ENCODE data around the gene SUGCT. TPM values are rescaled to one million over a fixed set of nuclear protein-coding genes. Genes with fewer than 3 reads are reported as not detected.

Gene SUGCT
- total RNA-seq, 2 donors from 2014 or later = 3.3 to 15.2 TPM

DNA sequence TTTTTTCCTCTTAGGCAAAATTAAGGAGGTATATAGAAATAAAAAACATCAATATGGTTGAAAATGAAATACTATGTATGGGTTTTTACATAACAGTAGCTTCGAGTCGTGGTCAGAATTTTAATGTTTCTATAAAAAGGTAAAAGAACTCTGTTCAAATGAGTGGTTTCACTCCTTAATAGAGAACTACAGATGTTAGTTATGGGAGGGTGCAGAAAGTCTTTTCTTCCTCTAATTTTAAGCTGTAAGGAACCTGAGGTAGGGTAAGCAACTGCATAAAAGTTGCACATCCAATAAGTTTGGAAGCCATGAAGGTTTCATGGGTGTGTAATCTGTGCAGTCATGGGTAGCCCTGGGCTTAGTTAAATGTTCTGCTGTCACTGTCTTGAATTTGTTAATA, 141.3 kb downstream of the SUGCT start:
- TF ChIP-seq CTCF (IDR thresholded peaks at IDR 0.05) = no peak
- Histone ChIP-seq H3K9me3 (no peaks in the 10 kb centered on the region), H3K27me3 (replicated peaks; ENCODE audit: insufficient read depth) (no peaks in the 10 kb centered on the region), H3K36me3 (no peaks in the 10 kb centered on the region), H3K27ac (no peak overlapping the region), H3K4me3 (no peak overlapping the region), H3K4me1 (ENCODE audit: control insufficient read depth in 1 of 2, low read depth in 2 of 2) (no peaks in the 10 kb centered on the region)
- DNase-seq (ENCODE audit: low spot score) = no peak
- ATAC-seq (ENCODE audit: insufficient number of reproducible peaks, low FRiP score, low read depth) = no peak

DNA sequence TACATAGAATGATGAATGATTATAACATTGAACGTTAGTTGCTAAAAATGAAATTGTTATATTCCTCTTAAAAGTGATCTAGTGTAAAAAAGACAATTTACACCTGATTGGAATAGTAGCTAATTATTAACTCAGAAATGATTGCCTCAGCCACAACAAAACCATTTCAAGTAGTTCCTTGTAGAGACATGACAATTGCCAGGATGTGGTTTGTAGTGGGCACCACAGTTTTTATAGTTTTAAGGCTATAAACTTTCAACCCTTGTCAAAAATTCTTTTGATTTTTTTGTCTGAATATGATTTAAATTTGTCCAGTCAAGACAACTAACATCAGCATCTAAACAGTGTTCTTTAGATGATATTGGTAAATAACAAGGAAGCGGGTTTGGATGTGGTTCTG, 145.2 kb downstream of the SUGCT start:
- Histone ChIP-seq H3K9me3 (no peaks in the 10 kb centered on the region), H3K4me1 (ENCODE audit: control insufficient read depth in 1 of 2, low read depth in 2 of 2) (no peaks in the 10 kb centered on the region), H3K36me3 (no peaks in the 10 kb centered on the region), H3K4me3 (no peak overlapping the region), H3K27ac (no peak overlapping the region), H3K27me3 (replicated peaks; ENCODE audit: insufficient read depth) (no peaks in the 10 kb centered on the region)
- ATAC-seq (ENCODE audit: insufficient number of reproducible peaks, low FRiP score, low read depth) (no peak), DNase-seq (ENCODE audit: low spot score) (no peak)
- TF ChIP-seq CTCF (IDR thresholded peaks at IDR 0.05) = no peak

DNA sequence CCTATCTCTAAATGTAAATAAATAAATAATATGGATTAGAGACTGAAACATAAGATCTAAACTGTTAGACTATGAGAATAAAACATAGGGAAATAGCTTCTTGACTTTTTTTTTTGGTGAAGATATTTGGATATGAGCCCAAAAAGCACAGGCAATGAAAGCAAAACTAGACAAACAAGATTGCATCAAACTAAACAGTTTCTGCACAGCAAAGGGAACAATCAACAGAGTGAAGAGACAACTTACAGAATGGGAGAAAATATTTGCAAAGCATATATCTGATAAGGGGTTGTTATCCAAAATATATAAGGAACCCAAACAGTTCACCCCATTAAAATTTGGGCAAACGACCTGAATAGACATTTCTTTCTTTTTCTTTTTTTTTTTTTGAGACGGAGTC, 148.1 kb downstream of the SUGCT start:
- Histone ChIP-seq H3K27ac (no peak overlapping the region), H3K4me1 (ENCODE audit: control insufficient read depth in 1 of 2, low read depth in 2 of 2) (no peaks in the 10 kb centered on the region), H3K36me3 (no peaks in the 10 kb centered on the region), H3K4me3 (no peak overlapping the region), H3K27me3 (replicated peaks; ENCODE audit: insufficient read depth) (no peaks in the 10 kb centered on the region), H3K9me3 (no peaks in the 10 kb centered on the region)
- ATAC-seq (ENCODE audit: insufficient number of reproducible peaks, low FRiP score, low read depth) (no peak), DNase-seq (ENCODE audit: low spot score) (no peak)
- no peak for TF ChIP-seq CTCF (IDR thresholded peaks at IDR 0.05)

GRCh38 chr7:40283391-40283790, 148.6 kb downstream of the SUGCT start:
- no peaks in the 10 kb centered on the region for H3K9me3 ChIP-seq
- H3K27me3 ChIP-seq (replicated peaks; ENCODE audit: insufficient read depth) = no peaks in the 10 kb centered on the region
- no peak overlapping the region for H3K27ac ChIP-seq
- ATAC-seq (ENCODE audit: insufficient number of reproducible peaks, low FRiP score, low read depth) (no peak), DNase-seq (ENCODE audit: low spot score) (no peak)
- H3K4me3 ChIP-seq = no peak overlapping the region
- no peak for TF ChIP-seq CTCF (IDR thresholded peaks at IDR 0.05)
- H3K4me1 ChIP-seq (ENCODE audit: control insufficient read depth in 1 of 2, low read depth in 2 of 2) = no peaks in the 10 kb centered on the region
- H3K36me3 ChIP-seq = no peaks in the 10 kb centered on the region

DNA sequence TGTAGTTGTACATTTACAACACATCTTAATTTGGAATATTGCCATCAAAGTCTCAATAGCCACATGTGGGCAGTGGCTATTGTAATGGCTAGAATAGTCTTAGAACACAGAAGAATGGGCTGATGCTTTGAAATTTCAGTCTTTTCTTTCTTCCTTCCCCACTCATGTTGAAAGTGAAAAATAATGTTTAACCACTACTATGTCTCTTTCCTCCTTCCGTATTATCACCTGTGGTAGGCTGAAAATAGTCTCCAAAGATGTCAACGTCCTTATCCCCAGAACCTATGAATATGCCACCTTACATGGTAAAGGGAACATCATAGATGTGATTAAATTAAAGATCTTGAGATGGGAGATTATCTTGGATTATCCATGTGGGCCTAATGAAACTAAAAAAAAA, 154.0 kb downstream of the SUGCT start:
- Histone ChIP-seq H3K4me3 (no peak overlapping the region), H3K36me3 (no peaks in the 10 kb centered on the region), H3K27ac (no peak overlapping the region), H3K9me3 (no peaks in the 10 kb centered on the region), H3K4me1 (ENCODE audit: control insufficient read depth in 1 of 2, low read depth in 2 of 2) (no peaks in the 10 kb centered on the region), H3K27me3 (replicated peaks; ENCODE audit: insufficient read depth) (no peaks in the 10 kb centered on the region)
- no peak for ATAC-seq (ENCODE audit: insufficient number of reproducible peaks, low FRiP score, low read depth)
- no peak for DNase-seq (ENCODE audit: low spot score)
- no peak for TF ChIP-seq CTCF (IDR thresholded peaks at IDR 0.05)

Measured in thoracic aorta (tissue), 2 donors.